ENCODE measurements around the gene DGKD.

The DGKD gene

GRCh38 chr2:233441161-233442027 is 87.1 kb downstream of the DGKD start:
- intact Hi-C loops (cut with DNase I; ENCODE audit: low total_unique reads) = loop anchor here (5.0 to 10.0 kb wide), 5 partner anchors 34 to 263 kb away; partner anchors contain the start of gene DGKD

DNA sequence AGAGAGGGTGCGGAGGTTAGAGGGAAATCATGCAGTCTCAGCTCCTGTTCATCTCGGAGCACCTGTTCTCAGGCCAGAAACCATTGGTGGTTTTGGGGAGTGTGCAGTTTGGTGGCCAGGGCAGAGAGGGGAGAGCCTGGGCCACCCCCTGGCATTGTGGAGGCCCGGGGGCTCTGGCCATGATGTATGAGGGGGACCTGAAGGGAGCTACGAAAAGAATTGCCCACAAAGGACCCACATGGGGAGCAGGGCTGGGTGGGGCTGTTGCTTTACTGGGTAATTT is 87.7 kb downstream of the DGKD start:
- DNase-seq = peak; percentile 15 to 54
- intact Hi-C loops (cut with DNase I; ENCODE audit: low total_unique reads) = loop anchor here (5.0 to 10.0 kb wide), 5 partner anchors 35 to 263 kb away; partner anchors contain the start of gene DGKD
- Histone ChIP-seq H3K4me1 (peaks cover 0 to 15% (median 6%) of the 10 kb centered on the region in 4 donors), H3K9me3 (no peaks in the 10 kb centered on the region), H3K36me3 (peaks cover 35 to 83% (median 41%) of the 10 kb centered on the region in 3 donors), H3K27ac (peak overlapping the region in 1 of 2 donors; percentile 3), H3K4me3 (no peak overlapping the region), H3K27me3 (no peaks in the 10 kb centered on the region)
- no peak for TF ChIP-seq CTCF (IDR thresholded peaks at IDR 0.05)

More at GRCh38 chr2:233441161-233442027, 87.1 kb downstream of the DGKD start:
- peaks cover 36 to 83% (median 41%) of the 10 kb centered on the region in 3 donors for H3K36me3 ChIP-seq
- H3K4me1 ChIP-seq = peaks cover 0 to 15% (median 6%) of the 10 kb centered on the region in 4 donors
- H3K27me3 ChIP-seq = no peaks in the 10 kb centered on the region
- no peaks in the 10 kb centered on the region for H3K9me3 ChIP-seq
- H3K27ac ChIP-seq = peak overlapping the region in 1 of 2 donors; percentile 3
- no peak for TF ChIP-seq CTCF (IDR thresholded peaks at IDR 0.05)
- peak; percentile 11 to 60 for DNase-seq
- H3K4me3 ChIP-seq = no peak overlapping the region

DNA sequence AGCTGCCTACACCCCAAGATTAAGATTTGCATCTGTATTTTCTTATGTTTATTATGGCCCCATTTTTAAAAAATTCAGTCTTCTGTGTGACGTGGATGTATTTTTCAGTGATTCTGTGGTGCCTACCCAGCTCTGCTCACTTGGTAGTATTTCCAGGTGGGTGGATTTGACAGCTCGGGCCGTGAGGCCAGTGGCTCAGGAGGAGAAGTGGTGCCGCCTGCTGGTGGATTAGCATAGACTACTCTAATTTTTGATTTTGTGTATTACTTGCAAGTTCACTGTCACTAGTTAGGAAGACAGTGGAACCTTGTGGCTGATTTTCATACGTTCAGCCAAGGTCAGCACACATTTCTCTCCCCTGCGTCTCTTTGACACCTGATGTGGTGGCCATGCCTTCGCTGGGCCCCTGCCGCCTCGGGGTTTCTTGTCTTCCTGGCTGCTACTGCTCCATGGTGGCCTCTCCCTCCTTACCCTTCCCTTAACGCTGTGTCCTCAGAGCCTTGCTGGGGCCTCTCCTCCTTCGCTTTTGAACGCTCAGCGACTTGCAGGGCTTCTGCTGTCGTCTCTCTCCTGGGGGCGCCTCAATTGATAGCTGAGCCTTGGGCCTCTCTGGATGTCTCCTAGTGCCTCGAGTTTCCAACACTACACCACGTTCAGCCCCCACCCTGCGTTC is 89.4 kb downstream of the DGKD start:
- Histone ChIP-seq H3K27ac (peak overlapping the region in 1 of 2 donors; percentile 38), H3K36me3 (peaks cover 23 to 83% (median 40%) of the 10 kb centered on the region in 3 donors)
- intact Hi-C loops (cut with DNase I; ENCODE audit: low total_unique reads) = loop anchor here (5.0 to 10.0 kb wide), 5 partner anchors 36 to 261 kb away; partner anchors contain the start of gene DGKD

GRCh38 chr2:233444501-233444900 is 90.2 kb downstream of the DGKD start:
- peak; percentile 15 to 51 for DNase-seq
- intact Hi-C loops (cut with DNase I; ENCODE audit: low total_unique reads) = loop anchor here (5.0 to 10.0 kb wide), 5 partner anchors 37 to 260 kb away; partner anchors contain the start of gene DGKD
- Histone ChIP-seq H3K27ac (peak overlapping the region in 1 of 2 donors; percentile 1), H3K4me1 (peaks cover 0 to 17% (median 8%) of the 10 kb centered on the region in 4 donors), H3K4me3 (no peak overlapping the region), H3K36me3 (peaks cover 18 to 83% (median 42%) of the 10 kb centered on the region in 3 donors), H3K27me3 (no peaks in the 10 kb centered on the region), H3K9me3 (no peaks in the 10 kb centered on the region)
- TF ChIP-seq CTCF (IDR thresholded peaks at IDR 0.05) = no peak

More for the DNA sequence above, 89.4 kb downstream of the DGKD start:
- Histone ChIP-seq H3K4me1 (peaks cover 0 to 17% (median 6%) of the 10 kb centered on the region in 4 donors), H3K4me3 (no peak overlapping the region), H3K27me3 (no peaks in the 10 kb centered on the region), H3K9me3 (no peaks in the 10 kb centered on the region)
- TF ChIP-seq CTCF (IDR thresholded peaks at IDR 0.05) = peak; percentile 81 to 92
- peak; percentile 69 to 91 for DNase-seq

DNA sequence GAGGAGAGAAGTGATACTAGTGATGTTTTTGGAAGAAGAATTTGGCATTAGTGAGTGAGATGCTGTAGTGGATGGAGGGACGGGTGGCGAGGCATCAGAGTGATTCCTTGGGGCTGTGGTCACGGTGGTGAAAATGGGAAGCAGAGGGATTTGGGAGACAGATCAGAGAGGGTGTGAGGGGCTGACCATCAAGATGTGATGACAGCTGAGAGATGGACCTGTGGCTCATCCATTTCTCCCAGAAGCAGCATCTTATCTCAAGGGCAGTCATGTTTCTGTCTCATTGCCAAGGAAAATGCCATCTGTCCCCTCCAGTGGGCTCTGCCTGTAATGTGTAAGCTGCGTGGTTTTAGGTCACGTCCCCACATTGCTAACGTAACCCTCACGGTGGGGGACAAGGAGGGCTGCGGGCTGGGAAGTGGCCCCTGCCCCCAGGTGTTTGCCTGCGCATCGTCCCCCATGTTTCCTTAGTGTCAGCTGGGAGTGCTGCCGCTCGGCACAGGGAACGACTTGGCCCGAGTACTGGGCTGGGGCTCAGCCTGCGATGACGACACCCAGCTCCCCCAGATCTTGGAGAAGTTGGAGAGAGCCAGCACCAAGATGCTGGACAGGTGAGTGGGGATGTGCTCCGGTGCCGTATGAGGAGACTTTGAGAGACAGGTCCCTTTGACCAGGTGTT is 91.0 kb downstream of the DGKD start:
- peak in 1 of 2 donors; percentile 61 for DNase-seq
- H3K27ac ChIP-seq = no peak overlapping the region
- H3K4me3 ChIP-seq = no peak overlapping the region
- H3K4me1 ChIP-seq = peaks cover 0 to 16% (median 8%) of the 10 kb centered on the region in 4 donors
- no peaks in the 10 kb centered on the region for H3K27me3 ChIP-seq
- intact Hi-C loops (cut with DNase I; ENCODE audit: low total_unique reads) = loop anchor here (10.0 kb wide), 3 partner anchors 60 to 260 kb away; no protein-coding TSS in a partner anchor
- no peaks in the 10 kb centered on the region for H3K9me3 ChIP-seq
- H3K36me3 ChIP-seq = peaks cover 24 to 83% (median 44%) of the 10 kb centered on the region in 3 donors
- TF ChIP-seq CTCF (IDR thresholded peaks at IDR 0.05) = no peak
